Mesodermal cell (in vitro differentiated cells): ENCODE data around the gene AGRN.

ENCODE experiments used
- H3K27ac ChIP-seq: 2 replicates; pipeline ENCODE4 v1.7.0; 2013; ENCODE audit warnings: mild to moderate bottlenecking, low read depth, low read length, moderate library complexity; ENCODE audit not compliant: severe bottlenecking
- H3K36me3 ChIP-seq: 2 replicates; pipeline ENCODE4 v1.7.1; 2013; ENCODE audit warnings: mild to moderate bottlenecking, low read length, moderate library complexity; ENCODE audit not compliant: control insufficient read depth, insufficient read depth
- H3K4me1 ChIP-seq: one replicate; pipeline ENCODE4 v1.7.1; 2013; ENCODE audit warnings: mild to moderate bottlenecking, low read length; ENCODE audit not compliant: insufficient read depth, control insufficient read depth, poor library complexity, severe bottlenecking
- H3K4me3 ChIP-seq: 2 replicates; pipeline ENCODE4 v1.7.0; 2013; ENCODE audit warnings: low read length, control low read depth, mild to moderate bottlenecking; ENCODE audit not compliant: insufficient read depth, poor library complexity, severe bottlenecking; ENCODE audit errors: extremely low read depth
- H3K9me3 ChIP-seq: 2 replicates; pipeline ENCODE4 v1.7.1; 2013; ENCODE audit warnings: mild to moderate bottlenecking, low read length, moderate library complexity; ENCODE audit not compliant: control insufficient read depth
- WGBS, 2 experiments: methylation state at CpG; one replicate each; pipeline ENCODE4 v1.1.5; 2013; ENCODE audit warnings: missing lambda C conversion rate in 2 of 2; ENCODE audit not compliant: insufficient coverage in 2 of 2; 5-methylcytosine and 5-hydroxymethylcytosine counted together

The AGRN gene

DNA sequence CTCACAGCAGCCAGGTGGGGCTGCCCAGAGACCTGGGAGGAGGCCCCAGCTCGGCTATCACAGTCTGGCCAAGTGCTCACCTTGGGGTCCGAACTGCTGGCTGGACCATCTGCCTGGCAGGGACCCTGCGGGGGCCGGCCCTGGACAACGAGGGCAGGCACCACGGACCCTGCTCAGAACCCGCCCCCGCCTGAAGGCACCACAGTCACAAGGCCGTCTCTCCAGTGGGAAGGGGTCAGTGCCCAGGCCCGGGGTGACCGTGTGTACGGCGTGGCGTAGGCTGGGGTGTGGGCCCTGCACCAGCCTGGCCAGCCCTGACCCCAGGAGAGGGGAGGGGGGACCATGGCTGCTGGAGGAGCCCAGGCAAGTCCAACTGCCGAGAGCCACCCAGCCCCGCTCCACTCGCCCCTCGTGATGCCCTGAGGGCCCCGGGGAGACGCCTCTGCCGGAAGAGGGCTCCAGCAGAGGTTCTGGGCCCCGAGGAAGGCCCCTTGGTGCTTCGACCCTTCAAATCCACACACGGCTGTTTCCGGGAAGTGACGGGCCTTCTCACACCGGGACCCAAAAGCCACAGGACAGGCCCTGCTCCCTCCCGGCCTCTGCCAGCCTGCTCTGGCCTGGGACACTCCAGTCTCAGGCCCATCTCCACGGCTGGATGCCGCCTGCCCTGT, 65.4 kb downstream of the AGRN start:
- WGBS, 2 experiments, result 92 to 98% methylated on average over 21 to 30 of the region's 30 CpGs

DNA sequence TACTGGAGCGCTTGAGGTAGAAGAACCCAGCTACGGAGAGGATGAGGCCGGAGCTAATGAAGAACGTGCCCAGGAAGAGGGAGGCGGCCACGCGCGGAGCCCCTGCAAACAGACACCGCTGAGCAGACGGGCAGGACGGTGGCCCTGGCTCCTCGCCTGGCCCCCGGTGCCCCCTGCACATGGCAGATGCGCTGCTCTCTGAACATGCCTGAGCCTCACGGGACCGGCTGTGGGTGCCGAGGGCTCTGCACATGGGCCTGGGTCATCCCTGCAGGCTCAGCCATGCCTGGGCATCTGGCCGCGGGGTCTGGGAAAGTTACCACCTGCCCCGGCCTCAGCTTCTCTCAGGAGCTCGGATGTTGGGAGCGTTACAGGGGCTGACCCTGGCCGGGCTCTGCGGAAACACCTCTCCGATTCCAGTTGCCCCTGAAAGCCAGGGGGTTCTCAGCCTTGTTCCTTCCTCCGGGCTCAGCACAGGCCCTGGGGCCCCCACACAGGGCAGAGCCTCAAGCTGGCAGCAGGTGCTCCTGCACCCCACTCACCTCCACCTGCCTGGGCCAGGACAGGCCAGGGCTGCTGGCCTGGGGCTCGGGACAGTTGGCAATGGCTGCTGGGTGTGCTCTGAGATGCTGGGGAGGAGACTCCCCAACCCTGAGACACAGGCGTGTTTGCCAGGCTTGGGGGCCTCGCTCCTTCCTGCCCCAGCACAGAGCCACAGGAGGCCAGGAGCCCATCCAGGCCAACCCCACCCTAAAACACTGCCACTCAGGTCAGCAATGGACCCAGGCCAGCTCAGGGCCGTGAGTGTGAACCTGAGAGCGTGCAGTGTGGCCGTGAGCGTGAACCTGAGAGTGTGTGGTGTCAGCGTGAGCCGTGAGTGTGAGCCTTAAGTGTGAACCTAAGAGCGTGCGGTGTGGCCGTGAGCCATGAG, 66.3 kb downstream of the AGRN start:
- H3K4me3 ChIP-seq, result no peak overlapping the region
- H3K9me3 ChIP-seq, result no peaks in the 10 kb centered on the region
- H3K4me1 ChIP-seq, result peaks cover 1% of the 10 kb centered on the region
- peaks cover 15% of the 10 kb centered on the region for H3K36me3 ChIP-seq
- no peak overlapping the region for H3K27ac ChIP-seq
- 92 to 95% methylated on average over 35 to 38 of the region's 38 CpGs for WGBS, 2 experiments

More for the DNA sequence above, 65.4 kb downstream of the AGRN start:
- peaks cover 9% of the 10 kb centered on the region for H3K36me3 ChIP-seq
- H3K4me3 ChIP-seq, result no peak overlapping the region
- peaks cover 6% of the 10 kb centered on the region for H3K4me1 ChIP-seq
- no peaks in the 10 kb centered on the region for H3K9me3 ChIP-seq
- H3K27ac ChIP-seq, result no peak overlapping the region

GRCh38 chr1:1086911-1087341, 67.0 kb downstream of the AGRN start:
- no peak overlapping the region for H3K4me3 ChIP-seq
- H3K27ac ChIP-seq, result no peak overlapping the region
- 97% methylated on average over 15 to 16 of the region's 17 CpGs for WGBS, 2 experiments

GRCh38 chr1:1087351-1088028, 67.6 kb downstream of the AGRN start:
- Histone ChIP-seq H3K36me3 (peaks cover 15% of the 10 kb centered on the region), H3K27ac (no peak overlapping the region), H3K4me3 (no peak overlapping the region), H3K9me3 (no peaks in the 10 kb centered on the region), H3K4me1 (no peaks in the 10 kb centered on the region)
- 94% methylated on average over 35 to 38 of the region's 38 CpGs for WGBS, 2 experiments

More at GRCh38 chr1:1086911-1087341, 67.0 kb downstream of the AGRN start:
- H3K4me1 ChIP-seq, result no peaks in the 10 kb centered on the region
- no peaks in the 10 kb centered on the region for H3K9me3 ChIP-seq
- peaks cover 15% of the 10 kb centered on the region for H3K36me3 ChIP-seq

DNA sequence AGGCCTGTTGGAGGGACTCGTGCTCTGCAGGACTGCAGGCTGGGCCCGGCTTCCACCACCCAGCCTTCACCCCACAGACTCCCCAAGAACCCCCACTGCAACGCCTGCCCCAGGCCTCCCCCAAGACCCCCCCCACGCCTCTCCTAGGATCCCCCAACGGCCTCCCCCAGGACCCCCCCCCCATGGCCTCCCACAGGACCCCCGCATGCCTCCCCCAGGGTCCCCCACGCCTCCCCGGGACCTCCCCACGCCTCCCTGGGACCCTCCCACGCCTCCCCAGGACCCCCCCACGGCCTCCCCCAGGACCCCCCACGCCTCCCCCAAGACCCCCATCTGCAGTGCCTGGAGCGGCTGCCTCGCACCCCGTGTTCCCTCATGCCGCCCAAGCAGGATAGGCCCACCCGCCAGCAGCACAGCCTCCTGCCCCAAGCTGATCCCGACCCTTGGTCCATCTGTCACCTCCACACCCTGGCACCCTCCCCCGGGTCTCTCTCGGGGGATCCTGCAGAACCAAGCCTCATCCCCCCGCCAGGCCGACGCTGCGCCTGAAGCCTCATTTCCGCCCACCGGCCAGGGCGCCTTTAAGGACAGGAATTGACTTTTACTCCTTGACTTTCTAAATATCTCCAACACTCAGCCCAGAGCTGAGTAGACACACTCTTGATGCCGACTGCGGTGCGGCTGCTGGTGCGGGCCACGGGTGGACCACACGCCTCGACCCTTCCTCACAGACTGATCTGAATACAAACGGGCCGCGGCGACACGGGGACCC, 68.3 kb downstream of the AGRN start:
- H3K27ac ChIP-seq, result no peak overlapping the region
- 89 to 95% methylated on average over 26 to 28 of the region's 39 CpGs for WGBS, 2 experiments

DNA sequence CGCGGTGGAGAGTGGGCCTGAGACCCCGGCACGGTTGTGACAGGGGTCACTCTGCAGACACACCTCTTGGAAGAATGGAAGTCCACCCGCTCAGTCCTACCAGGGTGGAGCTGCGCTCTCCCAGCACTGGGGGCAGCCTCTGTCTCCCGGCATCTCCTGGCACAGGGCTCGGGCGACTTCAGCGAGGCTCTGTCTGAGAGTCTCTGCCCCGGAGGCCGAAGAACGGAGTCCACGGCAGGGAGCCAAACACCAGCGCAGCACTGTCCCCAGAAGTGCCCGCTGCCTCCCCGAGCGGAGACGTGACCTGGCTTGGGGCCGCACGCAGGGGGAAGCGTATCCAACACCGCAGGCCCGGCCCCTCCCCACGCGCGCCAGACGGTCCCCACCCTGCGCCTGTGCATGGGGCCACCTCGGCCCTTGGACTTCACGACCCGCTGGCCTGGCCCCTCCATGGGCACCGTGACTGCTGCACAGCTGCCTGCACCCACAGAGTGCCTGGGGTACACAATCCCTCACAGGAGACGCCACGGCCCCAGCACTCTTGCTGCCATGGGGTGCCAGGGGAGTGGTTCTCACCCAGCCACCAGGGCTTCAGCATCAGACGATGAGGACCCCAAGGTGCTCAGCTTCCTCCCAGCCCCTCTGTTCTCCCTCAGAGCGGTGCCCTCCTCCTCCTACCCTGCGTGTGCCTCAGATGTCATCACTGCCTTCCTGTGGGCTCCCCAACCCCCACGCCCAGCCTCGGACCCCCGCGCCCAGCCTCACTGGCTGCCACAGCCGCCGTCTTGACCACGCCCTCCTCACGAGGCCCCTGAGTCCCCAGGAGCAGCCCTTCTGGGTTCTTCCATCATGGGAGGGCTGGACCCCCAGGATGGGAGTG, 69.1 kb downstream of the AGRN start:
- no peaks in the 10 kb centered on the region for H3K4me1 ChIP-seq
- H3K9me3 ChIP-seq, result no peaks in the 10 kb centered on the region
- H3K36me3 ChIP-seq, result peaks cover 12% of the 10 kb centered on the region
- no peak overlapping the region for H3K27ac ChIP-seq
- WGBS, 2 experiments, result 92 to 97% methylated on average over 42 to 46 of the region's 46 CpGs
- H3K4me3 ChIP-seq, result no peak overlapping the region

More for the DNA sequence above, 68.3 kb downstream of the AGRN start:
- H3K4me3 ChIP-seq, result no peak overlapping the region
- H3K9me3 ChIP-seq, result no peaks in the 10 kb centered on the region
- no peaks in the 10 kb centered on the region for H3K4me1 ChIP-seq
- H3K36me3 ChIP-seq, result peaks cover 15% of the 10 kb centered on the region

GRCh38 chr1:1089731-1090423, 70.0 kb downstream of the AGRN start:
- H3K36me3 ChIP-seq, result peaks cover 10% of the 10 kb centered on the region
- no peak overlapping the region for H3K4me3 ChIP-seq
- H3K9me3 ChIP-seq, result peaks cover 3% of the 10 kb centered on the region
- 89 to 92% methylated on average over 20 to 21 of the region's 22 CpGs for WGBS, 2 experiments
- no peaks in the 10 kb centered on the region for H3K4me1 ChIP-seq
- no peak overlapping the region for H3K27ac ChIP-seq

DNA sequence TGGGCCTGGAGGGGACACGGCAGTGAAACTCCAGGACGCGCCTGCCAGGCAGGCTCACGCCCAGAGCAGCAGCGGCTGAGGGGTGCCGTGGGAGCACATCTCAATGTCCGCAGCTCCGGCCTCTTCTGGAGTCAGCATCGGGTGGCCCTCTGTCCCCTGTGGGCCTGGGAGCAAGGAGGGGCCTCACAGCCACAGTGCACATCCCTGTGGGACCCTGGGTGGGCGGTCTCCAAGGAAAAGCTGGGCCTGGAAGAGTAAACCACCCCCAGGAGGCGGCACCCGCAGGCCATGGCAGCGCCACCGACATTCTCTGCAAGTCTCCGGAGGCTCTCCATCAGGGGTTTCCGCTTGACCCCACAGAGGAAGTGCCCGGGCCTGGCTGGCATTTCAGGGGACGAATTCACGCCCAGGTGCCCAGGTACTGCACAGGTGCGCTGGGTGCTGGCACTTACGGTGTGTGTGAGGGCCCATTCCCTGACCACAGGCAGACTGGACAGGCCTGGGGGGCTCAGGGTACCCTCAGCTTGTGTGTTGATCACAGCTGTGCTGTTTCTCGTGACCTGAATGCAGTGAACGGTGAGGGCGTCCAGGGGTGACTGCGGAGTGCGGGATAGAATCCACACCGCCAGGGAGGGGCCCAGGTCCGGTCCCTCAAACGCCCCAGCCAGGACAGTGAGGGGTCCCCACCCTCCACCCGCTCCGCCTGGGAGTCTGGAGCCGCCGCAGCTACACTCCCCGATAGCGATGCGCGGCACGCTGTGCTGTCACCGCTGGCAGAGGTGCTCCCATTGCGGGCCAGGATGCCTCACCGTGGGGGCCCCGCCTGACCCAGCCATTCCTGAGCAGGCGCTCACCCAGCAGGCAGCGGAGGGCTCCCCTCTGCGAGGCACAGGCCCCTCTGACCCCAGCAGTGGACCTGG, 70.8 kb downstream of the AGRN start:
- H3K4me1 ChIP-seq, result no peaks in the 10 kb centered on the region
- peaks cover 5% of the 10 kb centered on the region for H3K9me3 ChIP-seq
- no peak overlapping the region for H3K4me3 ChIP-seq
- 95 to 97% methylated on average over 42 to 45 of the region's 45 CpGs for WGBS, 2 experiments
- no peak overlapping the region for H3K27ac ChIP-seq
- peaks cover 10% of the 10 kb centered on the region for H3K36me3 ChIP-seq
